ENCODE data around the gene CHKA. TPM values are rescaled to one million over a fixed set of nuclear protein-coding genes. Genes with fewer than 3 reads are reported as not detected.
A peak's percentile ranks its signal among the peaks of the same experiment; 100 is the strongest.

CHKA gene
- total RNA-seq, 1 donor from 2014 or later: 10.2 TPM

- DNase-seq (ENCODE audit: low spot score): no peak
- intact Hi-C loops (cut with DNase I): no loop called here
These were observed 38.7 kb downstream of the CHKA start for GRCh38 chr11:68082481-68082880.

- no peak for DNase-seq (ENCODE audit: low spot score)
- intact Hi-C loops (cut with DNase I): no loop called here
These were observed 39.5 kb downstream of the CHKA start for GRCh38 chr11:68081691-68082090.

GRCh38 chr11:68080860-68081259 lies 40.3 kb downstream of the CHKA start:
- DNase-seq (ENCODE audit: low spot score): no peak
- intact Hi-C loops (cut with DNase I): no loop called here

- intact Hi-C loops (cut with DNase I): no loop called here
- DNase-seq (ENCODE audit: low spot score): no peak
These were observed 43.3 kb downstream of the CHKA start for GRCh38 chr11:68077617-68078582.

- intact Hi-C loops (cut with DNase I): no loop called here
- DNase-seq (ENCODE audit: low spot score): no peak
These were observed 44.7 kb downstream of the CHKA start for GRCh38 chr11:68076371-68077042.

GRCh38 chr11:68074584-68075352 lies 46.4 kb downstream of the CHKA start:
- intact Hi-C loops (cut with DNase I): no loop called here
- DNase-seq (ENCODE audit: low spot score): no peak

GRCh38 chr11:68071281-68072048 lies 49.7 kb downstream of the CHKA start:
- no peak for DNase-seq (ENCODE audit: low spot score)
- intact Hi-C loops (cut with DNase I): no loop called here

- intact Hi-C loops (cut with DNase I): no loop called here
- DNase-seq (ENCODE audit: low spot score): no peak
These were observed 53.2 kb downstream of the CHKA start for GRCh38 chr11:68067991-68068390.

- intact Hi-C loops (cut with DNase I): no loop called here
- no peak for DNase-seq (ENCODE audit: low spot score)
These were observed 54.4 kb downstream of the CHKA start for GRCh38 chr11:68066742-68067141.

- DNase-seq (ENCODE audit: low spot score): no peak
- intact Hi-C loops (cut with DNase I): no loop called here
These were observed 55.3 kb downstream of the CHKA start for GRCh38 chr11:68065841-68066240.

GRCh38 chr11:68064926-68065325 lies 56.3 kb downstream of the CHKA start:
- intact Hi-C loops (cut with DNase I): no loop called here

GRCh38 chr11:68061508-68061907 lies 59.7 kb downstream of the CHKA start:
- intact Hi-C loops (cut with DNase I): no loop called here
- DNase-seq (ENCODE audit: low spot score): no peak

More at GRCh38 chr11:68064926-68065325, 56.3 kb downstream of the CHKA start:
- DNase-seq (ENCODE audit: low spot score): no peak

GRCh38 chr11:68057807-68058206 lies 63.4 kb downstream of the CHKA start:
- intact Hi-C loops (cut with DNase I): no loop called here
- DNase-seq (ENCODE audit: low spot score): no peak

- intact Hi-C loops (cut with DNase I): no loop called here
- no peak for DNase-seq (ENCODE audit: low spot score)
These were observed 64.6 kb downstream of the CHKA start for GRCh38 chr11:68056317-68057285.

- intact Hi-C loops (cut with DNase I): no loop called here
- peak; percentile 53 for DNase-seq (ENCODE audit: low spot score)
These were observed 67.0 kb downstream of the CHKA start for GRCh38 chr11:68053981-68054812.

- peak; percentile 65 for DNase-seq (ENCODE audit: low spot score)
- intact Hi-C loops (cut with DNase I): no loop called here
These were observed 68.1 kb downstream of the CHKA start for GRCh38 chr11:68053117-68053516.

GRCh38 chr11:68052137-68052873 lies 68.9 kb downstream of the CHKA start:
- intact Hi-C loops (cut with DNase I): no loop called here

More at GRCh38 chr11:68052137-68052873, 68.9 kb downstream of the CHKA start:
- DNase-seq (ENCODE audit: low spot score): peak; percentile 53
